ENCODE results near the gene BCAR3. TPM values are rescaled to one million over a fixed set of nuclear protein-coding genes. Genes with fewer than 3 reads are reported as not detected.

BCAR3 gene
- total RNA-seq, 3 donors from 2014 or later: 26.7 to 42.7 (median 30.2) TPM

DNA sequence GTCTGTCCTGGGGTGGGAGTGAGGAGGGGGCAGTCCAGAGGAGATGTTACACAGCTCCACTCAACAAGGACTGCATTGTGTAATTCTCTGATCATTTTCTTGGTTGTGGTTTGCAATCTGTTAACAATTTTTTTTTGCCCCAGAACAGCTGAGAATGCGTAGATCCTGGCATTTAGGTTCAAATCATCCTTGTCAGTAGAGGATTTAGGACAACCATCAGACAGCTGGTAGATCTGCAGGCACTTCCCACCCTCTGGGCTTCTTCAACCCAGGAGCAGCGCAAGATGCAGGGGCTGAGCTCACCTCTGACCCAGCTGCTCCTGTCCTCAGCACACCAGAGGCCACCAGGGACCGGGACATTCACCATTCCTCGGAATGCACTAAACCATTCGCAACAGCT lies 13.5 kb downstream of the BCAR3 start:
- H3K27me3 ChIP-seq: no peaks in the 10 kb centered on the region
- no peak overlapping the region for H3K4me3 ChIP-seq
- TF ChIP-seq POLR2AphosphoS5 (IDR thresholded peaks at IDR 0.05) (no peak), POLR2A (IDR thresholded peaks at IDR 0.05) (no peak)
- TF ChIP-seq, protein P1, sequence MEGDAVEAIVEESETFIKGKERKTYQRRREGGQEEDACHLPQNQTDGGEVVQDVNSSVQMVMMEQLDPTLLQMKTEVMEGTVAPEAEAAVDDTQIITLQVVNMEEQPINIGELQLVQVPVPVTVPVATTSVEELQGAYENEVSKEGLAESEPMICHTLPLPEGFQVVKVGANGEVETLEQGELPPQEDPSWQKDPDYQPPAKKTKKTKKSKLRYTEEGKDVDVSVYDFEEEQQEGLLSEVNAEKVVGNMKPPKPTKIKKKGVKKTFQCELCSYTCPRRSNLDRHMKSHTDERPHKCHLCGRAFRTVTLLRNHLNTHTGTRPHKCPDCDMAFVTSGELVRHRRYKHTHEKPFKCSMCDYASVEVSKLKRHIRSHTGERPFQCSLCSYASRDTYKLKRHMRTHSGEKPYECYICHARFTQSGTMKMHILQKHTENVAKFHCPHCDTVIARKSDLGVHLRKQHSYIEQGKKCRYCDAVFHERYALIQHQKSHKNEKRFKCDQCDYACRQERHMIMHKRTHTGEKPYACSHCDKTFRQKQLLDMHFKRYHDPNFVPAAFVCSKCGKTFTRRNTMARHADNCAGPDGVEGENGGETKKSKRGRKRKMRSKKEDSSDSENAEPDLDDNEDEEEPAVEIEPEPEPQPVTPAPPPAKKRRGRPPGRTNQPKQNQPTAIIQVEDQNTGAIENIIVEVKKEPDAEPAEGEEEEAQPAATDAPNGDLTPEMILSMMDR (IDR thresholded peaks at IDR 0.05): no peak
- intact Hi-C loops (cut with DNase I; ENCODE audit: low total_unique reads): no loop called here
- H3K9me3 ChIP-seq: no peaks in the 10 kb centered on the region
- no peaks in the 10 kb centered on the region for H3K36me3 ChIP-seq
- DNase-seq (ENCODE audit: low spot score in 2 of 2): no peak
- H3K4me1 ChIP-seq: peaks cover 12 to 25% of the 10 kb centered on the region in 2 donors
- peak overlapping the region; percentile 27 to 64 for H3K27ac ChIP-seq

DNA sequence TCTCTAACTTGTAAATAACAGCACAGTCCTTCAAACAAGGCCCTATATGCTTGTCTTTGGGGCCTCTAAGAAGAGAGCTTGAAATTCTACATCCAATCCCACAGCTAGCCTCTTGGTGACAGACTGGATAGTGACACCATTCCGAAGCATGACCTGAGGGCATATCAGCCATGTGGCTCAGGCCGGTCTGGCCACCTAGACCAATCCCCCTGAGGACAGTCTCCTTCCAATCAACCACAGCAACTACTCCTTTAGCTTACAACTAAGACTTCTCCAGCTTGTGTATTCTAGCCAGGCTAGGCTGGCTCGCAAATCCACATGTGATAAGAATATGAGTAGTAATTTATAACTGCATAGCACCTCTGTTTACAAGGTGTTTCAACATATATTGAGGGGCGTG lies 14.0 kb downstream of the BCAR3 start:
- peaks cover 7 to 22% of the 10 kb centered on the region in 2 donors for H3K4me1 ChIP-seq
- intact Hi-C loops (cut with DNase I; ENCODE audit: low total_unique reads): no loop called here
- no peaks in the 10 kb centered on the region for H3K9me3 ChIP-seq
- no peaks in the 10 kb centered on the region for H3K27me3 ChIP-seq
- peak overlapping the region; percentile 27 to 64 for H3K27ac ChIP-seq
- TF ChIP-seq POLR2AphosphoS5 (IDR thresholded peaks at IDR 0.05) (no peak), POLR2A (IDR thresholded peaks at IDR 0.05) (no peak)
- TF ChIP-seq, protein P1 (IDR thresholded peaks at IDR 0.05): no peak
- no peak overlapping the region for H3K4me3 ChIP-seq
- H3K36me3 ChIP-seq: no peaks in the 10 kb centered on the region
- no peak for DNase-seq (ENCODE audit: low spot score in 2 of 2)

DNA sequence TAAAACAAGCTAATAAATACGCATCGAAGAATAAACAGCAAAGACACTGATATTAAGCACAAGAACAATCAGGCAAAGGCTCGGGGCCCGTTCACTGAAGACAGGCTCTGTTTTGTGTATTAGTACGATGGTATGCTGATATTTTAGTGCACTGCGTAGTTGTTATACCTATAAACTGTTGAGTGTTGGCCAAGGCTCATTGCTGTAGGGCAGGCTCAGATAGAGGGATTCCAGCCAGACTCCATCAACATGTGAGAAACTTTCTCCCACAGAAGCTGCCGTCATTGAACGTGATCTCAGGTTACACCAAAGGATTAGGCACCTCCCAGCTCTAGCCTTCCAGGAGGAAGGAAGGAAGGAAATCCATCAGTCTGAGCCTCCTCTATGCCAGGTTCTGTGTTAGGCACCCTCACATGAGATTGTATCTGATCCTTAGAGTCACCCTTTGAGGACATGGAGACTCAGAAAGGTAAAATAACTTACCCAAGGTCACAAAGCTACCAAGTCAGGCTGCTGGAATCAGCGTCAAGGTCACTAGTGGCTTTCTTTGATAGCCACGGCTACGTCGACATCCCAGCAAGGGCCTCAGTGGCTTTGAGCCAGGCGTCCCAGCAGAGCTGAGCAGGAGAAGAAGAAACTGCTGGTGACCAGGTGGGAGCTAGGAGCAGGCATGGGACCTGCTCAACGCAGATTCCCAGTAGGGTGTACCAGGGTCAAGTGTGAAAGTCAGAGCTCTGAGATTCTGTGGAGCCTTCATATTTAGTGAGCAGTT lies 14.8 kb downstream of the BCAR3 start:
- H3K27ac ChIP-seq: peak overlapping the region; percentile 45 to 64
- H3K36me3 ChIP-seq: no peaks in the 10 kb centered on the region
- TF ChIP-seq, protein P1 (IDR thresholded peaks at IDR 0.05): no peak
- no peaks in the 10 kb centered on the region for H3K27me3 ChIP-seq
- DNase-seq (ENCODE audit: low spot score in 2 of 2): peak in 1 of 2 donors; percentile 61
- intact Hi-C loops (cut with DNase I; ENCODE audit: low total_unique reads): no loop called here
- H3K4me1 ChIP-seq: peaks cover 4 to 18% of the 10 kb centered on the region in 2 donors
- no peaks in the 10 kb centered on the region for H3K9me3 ChIP-seq
- H3K4me3 ChIP-seq: no peak overlapping the region

DNA sequence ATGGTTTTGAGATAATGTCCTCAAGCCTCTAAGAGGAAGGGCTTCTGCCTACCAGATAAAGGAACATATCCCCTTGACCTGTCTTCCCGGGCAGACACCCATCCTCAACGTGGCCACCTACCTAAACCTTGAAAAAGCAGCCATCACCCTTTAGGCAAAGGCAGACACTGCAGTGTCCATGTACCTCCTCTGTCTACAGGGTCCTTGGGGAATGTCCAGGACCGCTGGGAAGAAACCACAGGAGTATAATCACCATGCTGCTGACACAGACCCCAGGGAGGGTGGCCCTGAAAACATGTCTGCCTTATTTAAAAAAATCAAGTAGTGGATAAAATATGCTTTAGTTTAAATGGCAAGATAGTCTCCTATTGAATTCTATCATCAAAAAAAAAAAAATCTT lies 16.6 kb downstream of the BCAR3 start:
- TF ChIP-seq POLR2AphosphoS5 (IDR thresholded peaks at IDR 0.05): no peak
- no peak for TF ChIP-seq POLR2A (IDR thresholded peaks at IDR 0.05)
- TF ChIP-seq, protein P1 (IDR thresholded peaks at IDR 0.05): no peak
- no peak overlapping the region for H3K4me3 ChIP-seq
- H3K36me3 ChIP-seq: no peaks in the 10 kb centered on the region
- no peaks in the 10 kb centered on the region for H3K9me3 ChIP-seq
- no peaks in the 10 kb centered on the region for H3K27me3 ChIP-seq
- peak overlapping the region; percentile 15 to 21 for H3K27ac ChIP-seq
- DNase-seq (ENCODE audit: low spot score in 2 of 2): no peak
- H3K4me1 ChIP-seq: peaks cover 4 to 12% of the 10 kb centered on the region in 2 donors
- intact Hi-C loops (cut with DNase I; ENCODE audit: low total_unique reads): no loop called here

DNA sequence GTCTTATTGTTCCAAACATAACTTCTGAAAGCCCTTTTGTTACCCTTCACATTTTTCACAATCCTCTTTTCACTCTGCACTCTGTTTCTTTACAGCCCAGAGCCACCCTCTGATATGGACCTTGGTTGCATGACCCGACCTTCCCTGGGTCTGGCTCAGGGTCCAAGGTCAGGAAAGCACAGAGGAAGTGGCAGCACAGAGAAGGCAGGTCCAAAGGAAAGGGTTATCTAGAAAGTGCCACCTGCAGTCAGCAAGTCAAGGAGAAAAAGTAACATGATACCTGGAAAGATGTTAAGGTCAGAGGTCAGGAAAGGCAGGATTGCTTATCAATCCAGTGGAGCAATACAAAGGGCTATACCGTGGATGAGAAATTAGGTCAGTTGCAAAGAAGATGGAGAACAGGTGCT lies 18.4 kb downstream of the BCAR3 start:
- Histone ChIP-seq H3K4me3 (no peak overlapping the region), H3K4me1 (peaks cover 0 to 5% of the 10 kb centered on the region in 2 donors), H3K9me3 (no peaks in the 10 kb centered on the region), H3K36me3 (no peaks in the 10 kb centered on the region), H3K27me3 (no peaks in the 10 kb centered on the region), H3K27ac (no peak overlapping the region)
- TF ChIP-seq POLR2A (IDR thresholded peaks at IDR 0.05): no peak
- TF ChIP-seq, protein P1 (IDR thresholded peaks at IDR 0.05): no peak
- no peak for TF ChIP-seq POLR2AphosphoS5 (IDR thresholded peaks at IDR 0.05)
- DNase-seq (ENCODE audit: low spot score in 2 of 2): no peak
- intact Hi-C loops (cut with DNase I; ENCODE audit: low total_unique reads): no loop called here
